Umbilical cord (tissue), 2 donors: Measurements from ENCODE around the gene MDN1. TPM values are rescaled to one million over a fixed set of nuclear protein-coding genes. Genes with fewer than 3 reads are reported as not detected.
"Not testable (repeated sequence)": the region's sequence is repeated elsewhere in the genome, so short reads cannot be mapped to it uniquely, and the experiment has no call there.

Source experiments
- DNase-seq: peaks from one replicate; pipeline ENCODE4 v3.0.0-alpha.2; 2015; ENCODE audit warnings: low spot score
- total RNA-seq: library from RNA; depleted of rRNA; stranded (reverse); fragments of >200 nt; gene quantifications from one replicate; pipeline ENCODE4 v1.2.3, GENCODE V29; 2014; ENCODE audit warnings: low replicate concordance; ENCODE audit not compliant: insufficient read depth

The MDN1 gene
- total RNA-seq, 1 donor from 2014 or later, result 29.4 TPM

DNA sequence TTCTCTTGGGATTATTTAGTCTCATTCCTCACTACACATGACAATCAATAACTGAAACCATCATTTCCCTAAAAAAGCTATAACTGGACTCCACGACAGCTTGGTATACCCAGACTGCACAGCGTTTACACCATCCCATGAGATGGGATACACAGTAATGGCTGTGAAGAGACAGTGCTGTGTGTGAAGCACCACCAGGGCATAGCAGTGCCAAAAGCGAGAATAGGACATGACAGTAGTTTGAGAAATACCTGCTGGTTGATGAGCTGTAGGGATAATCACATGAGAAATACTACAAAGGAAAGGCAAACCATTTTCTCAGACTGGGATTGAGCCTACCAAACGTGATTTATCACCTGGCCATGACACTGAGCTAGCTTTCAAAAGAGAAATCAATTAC, 158.6 kb downstream of the MDN1 start:
- DNase-seq, result no peak

DNA sequence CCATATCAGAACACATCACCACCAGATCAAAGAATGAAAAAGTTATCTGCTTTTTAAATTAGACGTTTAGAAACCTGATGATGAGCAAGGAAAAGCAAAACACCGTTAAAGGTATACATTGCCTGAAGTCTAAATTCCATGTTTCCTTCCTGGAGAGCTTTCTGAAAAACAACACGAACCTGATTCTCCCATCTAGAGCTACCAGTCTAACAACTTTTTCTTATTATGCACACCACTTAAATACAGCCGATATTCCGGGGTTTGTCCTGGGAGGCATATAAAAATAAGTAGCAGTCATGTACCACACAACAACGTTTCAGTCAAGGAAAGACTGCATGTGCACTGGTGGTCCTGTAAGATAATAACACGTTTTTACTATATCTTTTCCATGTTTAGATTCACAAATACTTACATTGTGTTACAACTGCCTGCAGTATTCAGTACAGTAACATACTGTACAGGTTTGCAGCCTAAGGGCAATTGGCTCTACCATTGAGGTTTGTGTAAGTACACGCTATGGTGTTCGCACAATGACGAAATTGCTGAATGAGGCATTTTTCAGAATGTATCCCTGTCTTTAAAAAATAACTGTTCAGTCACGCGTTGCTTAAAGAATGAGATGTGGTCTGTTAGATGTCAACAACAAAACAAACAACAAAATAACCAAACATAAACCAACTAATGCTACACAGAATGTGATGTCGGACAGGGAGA, 162.0 kb downstream of the MDN1 start:
- no peak for DNase-seq

DNA sequence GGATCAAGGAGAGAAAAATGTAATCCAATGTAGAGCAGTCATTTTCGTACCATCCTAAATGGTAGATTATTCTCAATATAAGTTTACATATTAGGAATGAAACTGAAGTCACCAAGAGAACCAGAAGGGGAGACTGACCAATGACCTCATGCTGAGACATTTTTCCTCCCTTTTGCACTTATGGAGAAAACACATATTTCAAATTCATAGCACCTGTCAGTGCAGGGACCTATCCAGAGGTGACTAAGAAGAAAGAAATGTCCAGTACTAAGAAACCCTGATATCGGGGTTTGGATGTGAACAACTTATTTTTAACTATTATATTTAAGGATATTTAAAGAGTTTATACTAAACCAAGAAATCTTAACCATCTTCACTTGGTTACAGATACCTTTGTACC, 164.5 kb downstream of the MDN1 start:
- DNase-seq, result no peak

DNA sequence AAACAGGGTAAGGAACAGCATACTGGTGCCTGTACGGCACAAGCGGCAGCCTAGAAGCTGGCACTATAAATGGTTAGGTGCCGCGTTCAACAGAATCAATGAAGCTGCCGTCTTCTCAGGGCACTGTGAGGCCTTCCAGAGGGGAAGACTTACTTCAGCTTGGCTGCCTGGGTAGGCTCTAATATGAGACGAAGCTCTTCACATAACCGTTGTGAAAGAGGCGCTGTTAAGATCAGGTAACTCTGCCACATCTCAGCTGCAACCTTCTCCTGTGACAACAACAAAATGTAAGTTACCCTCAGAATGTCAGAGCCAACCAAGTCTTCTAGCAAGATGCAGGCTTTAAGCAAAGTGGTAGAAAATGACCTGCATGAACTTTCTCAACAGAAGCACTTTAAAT, 169.0 kb downstream of the MDN1 start:
- no peak for DNase-seq

DNA sequence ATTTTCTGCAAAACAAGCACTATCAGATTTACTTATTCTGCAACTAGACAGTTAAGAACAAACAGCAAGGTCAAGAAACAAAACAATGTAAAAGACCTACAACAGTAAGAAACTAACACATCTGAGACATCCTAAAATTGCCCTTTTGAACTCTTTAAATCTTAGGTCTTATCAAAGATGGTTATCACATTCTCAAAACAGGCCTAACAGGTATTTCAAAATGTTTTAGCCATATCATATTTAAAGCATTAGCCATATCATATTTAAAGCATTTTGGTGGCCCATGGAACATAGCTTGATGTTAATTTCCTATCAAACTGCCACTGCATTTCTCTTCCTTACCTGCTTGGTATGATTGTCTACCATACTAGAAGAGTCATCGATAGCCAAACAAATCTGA, 169.9 kb downstream of the MDN1 start:
- no peak for DNase-seq

DNA sequence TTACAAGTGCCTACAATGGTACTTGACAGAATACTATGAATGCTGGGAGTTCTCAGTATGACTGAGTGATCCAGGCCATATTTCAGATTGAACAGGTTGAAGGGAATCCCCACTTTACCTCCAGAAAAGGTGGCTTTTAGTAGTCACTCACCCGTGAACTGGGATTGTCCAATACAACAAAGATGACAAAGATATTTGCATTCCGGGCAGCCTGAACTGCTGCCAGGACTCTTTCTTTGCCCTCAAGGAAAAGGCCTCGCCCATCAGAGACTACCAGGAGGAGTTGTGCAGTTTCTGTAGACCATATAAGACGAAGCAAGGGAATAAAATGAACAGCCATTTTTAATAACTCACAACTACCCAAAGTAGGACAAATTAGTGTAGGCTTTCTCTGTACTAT, 174.7 kb downstream of the MDN1 start:
- DNase-seq, result no peak

DNA sequence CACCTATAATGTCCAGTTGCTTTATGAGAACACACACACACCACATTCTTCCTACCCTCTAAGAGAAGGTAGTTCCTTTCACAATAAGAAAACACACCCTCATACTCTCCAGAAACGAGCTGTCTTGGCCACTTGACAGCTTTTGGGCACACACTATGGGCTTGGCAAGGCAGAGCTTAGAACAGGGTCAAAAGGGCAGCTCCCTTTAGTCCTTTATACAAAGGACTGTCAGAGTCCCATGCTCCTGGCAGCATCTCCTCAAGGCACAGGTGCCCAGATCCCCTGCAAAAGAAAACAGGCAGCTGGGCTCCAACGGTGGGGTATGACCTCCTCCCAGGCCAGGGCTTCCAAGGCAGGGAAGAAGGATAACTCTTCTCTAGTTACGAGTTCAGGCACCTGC, 176.2 kb downstream of the MDN1 start:
- DNase-seq, result no peak

DNA sequence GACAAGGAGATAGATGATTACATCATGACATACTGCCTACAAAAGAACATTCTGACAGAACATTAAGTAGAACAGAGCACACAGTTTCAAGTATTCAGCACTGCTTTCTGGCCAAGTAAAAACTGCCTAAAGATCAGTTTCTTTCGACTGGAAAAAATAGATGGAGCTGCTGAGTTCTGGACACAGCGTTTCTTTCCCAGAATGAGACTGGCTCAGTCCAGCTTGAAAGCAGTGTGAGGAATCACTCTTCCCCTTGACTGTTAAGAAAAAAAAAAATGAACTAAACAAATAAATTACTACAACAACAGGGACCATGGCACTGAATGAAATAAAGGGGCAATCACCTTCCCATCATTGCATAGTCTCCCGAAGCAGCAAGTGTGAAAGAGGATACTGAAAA, 176.6 kb downstream of the MDN1 start:
- no peak for DNase-seq

DNA sequence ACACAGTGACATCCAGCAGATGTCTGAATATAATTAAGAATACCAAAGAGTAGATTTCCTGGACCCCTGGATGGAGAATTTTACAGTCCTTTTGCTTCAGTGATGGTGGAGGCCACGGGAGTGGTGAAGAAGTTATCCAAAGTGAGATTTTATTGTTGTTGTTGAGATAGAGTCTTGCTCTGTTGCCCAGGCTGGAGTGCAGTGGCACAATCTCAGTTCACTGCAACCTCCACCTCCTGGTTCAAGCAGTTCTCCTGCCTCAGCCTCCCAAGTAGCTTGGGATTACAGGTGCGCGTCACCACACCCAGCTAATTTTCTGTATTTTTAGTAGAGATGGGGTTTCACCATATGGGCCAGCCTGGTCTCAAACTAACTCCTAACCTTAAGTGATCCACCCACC, 178.0 kb downstream of the MDN1 start:
- not testable (repeated sequence) for DNase-seq

DNA sequence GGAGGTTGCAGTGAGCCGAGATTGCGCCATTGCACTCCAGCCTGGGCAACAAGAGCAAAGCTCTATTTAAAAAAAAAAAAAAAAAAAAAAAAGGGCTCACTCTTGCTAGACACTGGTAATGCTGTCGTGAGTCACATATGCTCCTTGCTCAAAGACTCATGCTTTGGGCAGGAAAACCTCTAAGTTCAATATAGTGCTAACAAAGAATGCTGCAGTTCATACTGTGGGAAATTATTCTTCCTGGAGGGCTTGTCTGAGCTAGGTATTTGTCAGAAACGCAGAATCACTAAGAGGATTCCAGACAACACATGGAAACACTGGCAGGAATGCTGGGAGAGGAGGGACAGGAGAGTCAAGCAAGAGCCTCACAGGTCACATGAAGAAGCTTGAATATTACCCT, 178.8 kb downstream of the MDN1 start:
- no peak for DNase-seq

DNA sequence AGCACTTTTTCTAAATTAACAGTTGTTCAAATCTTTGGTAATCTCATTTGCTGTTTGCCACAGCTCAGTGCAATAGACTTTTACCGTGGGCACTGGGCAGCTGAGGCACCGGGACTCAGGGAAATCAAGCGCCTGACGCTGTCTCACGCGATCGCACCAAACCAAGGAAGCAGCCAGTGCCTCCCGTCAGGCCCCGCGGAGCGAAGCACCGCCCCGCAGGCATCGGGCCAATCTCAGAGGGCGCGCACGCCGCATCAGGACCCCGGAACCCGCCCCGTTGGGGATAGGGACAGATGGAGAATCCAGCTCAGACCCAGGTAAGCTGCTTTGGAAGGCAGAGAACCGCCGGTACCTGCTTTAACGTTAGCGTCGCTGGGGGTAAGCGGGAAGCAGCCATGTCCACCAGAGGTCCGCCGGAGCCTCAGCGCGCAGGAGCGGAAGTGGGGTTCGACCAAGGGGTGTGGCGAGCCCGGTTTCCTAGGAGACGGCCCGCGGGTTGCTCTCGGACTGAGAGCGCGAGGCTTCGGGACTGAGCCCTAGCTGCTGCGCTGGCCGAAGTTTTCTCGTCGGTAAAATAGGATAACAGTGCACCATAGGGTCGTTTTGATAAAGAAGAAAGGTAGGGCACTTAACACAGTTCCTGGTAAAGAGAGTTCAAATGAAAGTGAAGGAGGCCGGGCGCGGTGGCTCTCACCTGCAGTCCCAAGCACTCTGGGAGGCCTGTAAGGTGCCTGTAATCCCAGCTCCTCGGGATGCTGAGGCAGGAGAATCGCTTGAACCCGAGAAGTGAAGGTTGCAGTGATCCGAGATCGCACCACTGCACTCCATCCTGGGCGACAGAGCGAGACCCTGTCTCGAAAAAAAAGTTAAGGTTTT, 181.0 kb downstream of the MDN1 start, which contains the start of gene LYRM2:
Gene LYRM2 (minus strand): TSS at position 428 of the 876 bp plus-strand sequence. CDS start 31 bp downstream, at position 397.
- peak; percentile 98 for DNase-seq

DNA sequence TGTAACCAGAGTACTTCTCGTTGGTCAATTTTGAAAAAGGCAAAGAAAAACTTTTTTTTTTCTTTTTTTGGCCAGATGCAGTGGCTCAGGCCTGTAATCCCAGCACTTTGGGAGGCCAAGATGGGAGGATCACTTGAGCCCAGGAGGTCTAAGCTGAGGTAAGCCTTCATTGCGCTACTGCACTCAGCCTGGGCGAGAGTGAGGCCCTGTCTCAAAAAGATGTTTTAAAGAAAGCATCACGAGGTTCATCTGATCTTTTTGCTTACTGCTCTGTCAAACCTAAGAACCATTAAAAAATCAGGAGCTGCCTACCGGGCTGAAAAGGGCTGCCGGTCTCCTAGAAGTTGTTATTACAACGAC, 181.7 kb downstream of the MDN1 start:
- DNase-seq, result no peak

DNA sequence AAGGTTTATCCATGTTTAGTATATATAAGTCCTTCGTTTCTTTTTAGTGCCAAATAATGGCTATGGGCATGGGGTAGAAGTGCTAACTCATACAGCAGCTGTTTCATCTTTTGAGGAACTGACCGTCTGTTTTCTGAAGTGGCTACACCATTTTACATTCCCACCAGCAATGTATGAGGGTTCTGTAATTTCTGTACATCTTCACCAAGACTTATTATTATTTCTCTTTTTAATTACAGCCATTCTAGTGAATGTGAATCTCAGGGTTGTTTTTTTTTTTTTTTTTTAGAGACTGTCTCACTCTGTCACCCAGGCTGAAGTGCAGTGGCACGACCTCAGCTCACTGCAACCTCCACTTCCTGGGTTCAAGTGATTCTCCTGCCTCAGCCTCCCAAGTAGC, 183.2 kb downstream of the MDN1 start:
- DNase-seq, result not testable (repeated sequence)

DNA sequence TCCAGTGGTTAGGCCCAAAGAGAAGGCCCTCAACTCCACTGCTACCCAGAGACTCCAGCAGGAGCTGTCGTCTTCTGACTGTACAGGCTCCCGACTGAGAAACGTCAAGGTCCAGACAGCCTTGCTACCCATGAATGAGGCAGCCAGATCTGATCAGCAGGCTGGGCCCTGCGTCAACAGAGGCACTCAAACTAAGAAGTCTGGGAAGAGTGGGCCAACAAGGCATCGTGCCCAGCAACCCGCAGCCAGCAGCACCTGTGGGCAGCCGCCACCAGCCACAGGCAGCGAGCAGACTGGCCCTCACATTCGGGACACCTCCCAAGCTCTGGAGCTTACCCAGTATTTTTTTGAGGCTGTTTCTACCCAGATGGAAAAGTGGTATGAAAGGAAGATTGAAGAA, 189.1 kb downstream of the MDN1 start:
- DNase-seq, result no peak

DNA sequence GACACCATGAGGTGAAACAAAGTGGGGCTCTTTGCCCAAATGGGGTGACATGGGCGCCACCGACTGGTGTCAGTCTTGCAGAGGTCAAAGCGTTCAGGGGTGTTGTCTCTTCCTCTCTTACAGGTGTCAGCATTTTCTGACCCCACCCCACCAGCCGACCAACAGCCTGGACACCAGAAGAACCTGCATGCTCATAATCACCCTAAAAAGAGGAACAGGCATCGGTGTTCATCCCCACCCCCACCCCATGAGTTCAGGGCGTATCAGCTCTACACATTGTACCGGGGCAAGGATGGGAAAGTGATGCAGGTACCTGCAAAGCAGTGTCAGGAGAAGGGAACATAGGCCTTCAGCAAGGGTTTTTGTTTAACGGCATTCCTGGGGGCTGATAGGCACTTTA, 195.8 kb downstream of the MDN1 start:
- DNase-seq, result no peak

DNA sequence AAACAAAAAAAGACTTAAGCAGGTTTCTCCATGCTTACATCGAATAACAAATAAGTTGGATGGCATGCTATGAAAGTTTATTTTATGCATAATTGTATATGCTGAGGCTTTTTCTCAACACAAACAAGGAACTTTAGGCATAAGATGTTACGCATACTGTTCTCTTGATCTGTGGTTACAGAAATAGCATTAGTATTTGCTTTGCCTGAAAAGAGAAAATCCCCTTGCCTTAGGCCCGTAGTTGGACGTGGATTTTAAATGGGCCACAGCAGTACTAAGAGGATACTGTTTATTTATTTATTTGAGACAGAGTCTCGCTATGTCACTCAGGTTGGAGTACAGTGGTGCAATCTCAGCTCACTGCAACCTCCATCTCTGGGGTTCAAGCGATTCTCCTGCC, 200.0 kb downstream of the MDN1 start:
- no peak for DNase-seq

DNA sequence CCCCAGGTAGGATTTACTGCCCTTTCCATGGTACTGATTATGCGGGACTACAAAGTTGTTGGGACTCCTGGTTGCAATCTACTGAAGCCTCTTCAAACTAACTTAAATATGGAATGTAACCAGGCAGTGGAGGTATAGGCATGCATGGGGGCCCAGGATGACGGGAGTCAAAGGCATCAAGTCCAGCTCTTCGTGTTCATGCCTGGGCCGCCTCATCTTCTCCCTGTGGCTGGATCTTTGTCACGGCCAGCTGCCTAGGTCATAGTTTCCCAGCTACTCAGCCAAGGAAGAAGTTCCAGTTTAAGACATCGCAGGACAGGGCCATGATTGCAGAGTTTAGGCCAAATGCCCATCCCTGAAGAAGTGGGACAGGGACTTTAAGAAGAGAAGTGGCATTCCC, 201.6 kb downstream of the MDN1 start:
- no peak for DNase-seq

DNA sequence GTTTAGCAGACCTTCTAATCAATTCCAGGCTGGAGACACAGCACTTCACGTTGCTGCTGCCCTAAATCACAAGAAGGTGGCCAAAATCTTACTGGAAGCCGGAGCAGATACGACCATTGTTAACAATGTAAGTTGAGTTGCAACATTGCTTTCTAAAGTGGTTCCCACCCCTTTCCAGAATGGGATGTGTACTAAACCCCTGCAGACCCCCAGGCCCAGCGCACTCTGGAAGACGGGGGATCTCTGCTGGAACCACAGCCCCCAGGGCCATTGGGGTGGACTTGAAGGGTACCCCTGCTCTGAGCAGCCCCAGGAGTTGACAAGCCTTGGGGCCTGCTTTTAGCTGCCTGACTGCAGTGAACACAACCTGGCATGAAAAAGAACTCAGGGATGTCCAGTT, 203.1 kb downstream of the MDN1 start:
- DNase-seq, result no peak

DNA sequence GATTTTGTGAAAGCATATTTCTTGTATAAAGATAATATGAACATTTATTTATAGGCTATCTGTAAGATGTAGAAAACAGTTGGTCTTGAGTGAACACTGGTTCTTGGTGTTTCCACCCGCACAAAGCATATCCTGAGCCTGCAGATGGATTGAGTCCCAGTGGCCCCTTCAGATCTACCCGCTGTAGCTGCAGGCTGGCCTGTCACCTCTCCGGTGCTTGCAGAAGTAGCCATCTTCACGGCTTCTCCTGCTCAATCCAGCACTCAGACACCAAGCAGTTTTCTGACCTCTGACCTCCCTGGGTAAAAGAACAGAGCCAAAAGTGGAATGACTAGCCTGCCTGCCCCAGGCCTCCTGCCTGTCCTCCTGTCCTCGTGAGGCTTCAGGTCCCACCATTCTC, 203.7 kb downstream of the MDN1 start:
- DNase-seq, result no peak

DNA sequence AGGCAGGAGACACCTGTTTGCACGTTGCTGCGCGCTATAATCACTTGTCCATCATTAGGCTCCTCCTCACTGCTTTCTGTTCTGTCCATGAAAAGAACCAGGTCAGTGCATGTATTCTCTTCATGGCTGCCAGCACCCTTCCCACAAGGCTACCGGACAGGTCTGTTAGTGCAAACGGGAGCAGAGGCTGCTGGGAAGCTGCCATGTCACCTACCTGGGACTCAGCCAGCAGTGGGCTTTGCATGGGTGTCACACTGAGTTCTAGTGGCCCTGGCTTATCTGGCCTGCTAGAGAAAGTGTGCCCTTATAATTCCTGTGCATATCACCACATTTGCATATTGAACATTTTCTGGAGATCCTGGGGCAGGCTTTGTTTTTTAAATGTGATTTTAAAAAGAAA, 205.8 kb downstream of the MDN1 start:
- DNase-seq, result no peak

DNA sequence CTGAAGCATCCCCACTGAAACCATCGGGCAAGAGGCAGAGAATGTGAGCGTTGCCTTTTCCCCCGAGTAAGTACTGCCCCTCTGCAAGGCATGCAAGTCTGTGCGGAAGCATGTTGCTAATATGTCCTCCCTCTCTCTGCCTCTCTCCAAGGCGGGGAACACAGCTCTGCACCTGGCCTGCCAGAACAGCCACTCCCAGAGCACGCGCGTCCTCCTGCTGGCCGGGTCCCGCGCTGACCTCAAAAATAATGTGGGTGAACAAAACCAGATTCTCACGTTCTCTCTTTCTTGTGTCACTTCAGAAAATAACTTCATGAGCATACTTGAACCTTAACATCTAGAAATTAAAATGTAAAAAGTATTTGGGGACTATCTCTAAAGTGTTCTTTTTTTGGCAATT, 207.5 kb downstream of the MDN1 start:
- DNase-seq, result no peak

DNA sequence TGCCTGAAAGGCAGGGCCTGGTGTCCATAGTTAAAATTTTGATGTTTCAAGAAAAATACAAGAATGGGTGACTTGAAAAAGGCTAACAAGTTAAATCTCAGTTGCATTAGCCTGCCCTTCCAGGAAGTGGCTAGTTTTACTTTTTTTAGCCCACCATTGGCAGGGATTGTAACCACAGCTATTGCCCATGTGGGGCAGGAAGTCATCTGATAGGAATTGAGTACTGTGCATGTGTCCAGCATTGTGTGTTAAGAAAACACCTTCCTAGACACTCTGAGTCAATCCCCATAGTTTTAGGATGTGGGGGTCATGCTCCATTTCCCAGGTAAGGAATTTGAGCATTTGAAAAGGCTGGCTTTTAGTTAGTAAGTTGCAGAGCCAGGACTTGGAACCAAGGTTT, 207.9 kb downstream of the MDN1 start:
- DNase-seq, result no peak

DNA sequence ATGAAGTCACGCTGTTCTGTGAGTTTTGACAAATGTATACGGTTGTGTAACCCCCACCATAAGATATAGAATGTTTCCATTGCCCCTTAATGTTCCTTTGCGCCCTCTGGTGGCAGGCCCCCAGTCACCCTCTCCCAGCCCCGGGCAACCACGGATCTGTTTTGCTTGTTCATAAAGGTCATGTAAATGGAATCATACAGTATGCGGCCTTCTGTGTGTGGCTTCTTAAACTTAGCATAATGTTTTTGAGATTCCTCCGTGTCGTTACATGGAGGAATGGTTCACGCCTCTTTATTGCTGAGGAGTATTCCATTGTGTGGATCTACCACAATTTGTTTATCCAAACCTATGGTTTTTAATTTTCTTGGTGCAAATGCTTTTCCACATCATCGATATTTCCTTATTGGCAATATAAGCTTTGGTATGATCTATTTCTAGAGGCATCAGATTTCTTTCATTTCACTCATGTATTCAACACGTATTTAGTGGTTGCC, 209.4 kb downstream of the MDN1 start:
- peak; percentile 25 for DNase-seq
